Omental fat pad (tissue), 4 donors: ENCODE results near the gene ASMTL. TPM values are rescaled to one million over a fixed set of nuclear protein-coding genes. Genes with fewer than 3 reads are reported as not detected.
"Not testable (repeated sequence)": the region's sequence is repeated elsewhere in the genome, so short reads cannot be mapped to it uniquely, and the experiment has no call there.

Experiments
- ATAC-seq: fragments of 150-250 bp; one replicate; pipeline ENCODE4 v1.9.1; 2016; ENCODE audit warnings: mild to moderate bottlenecking, moderate library complexity; ENCODE audit not compliant: low FRiP score
- DNase-seq: peaks from one replicate; pipeline ENCODE4 v3.0.0-alpha.2; 2019; ENCODE audit warnings: low spot score
- CTCF ChIP-seq, 3 donors: fragments of 450-650 bp; IDR thresholded peaks; one replicate each; pipeline ENCODE4 v1.5.1; 2016 to 2017; ENCODE audit warnings: antibody characterized with exemption in 3 of 3, mild to moderate bottlenecking in 3 of 3, moderate library complexity in 2 of 3
- total RNA-seq, 4 donors: library from RNA; depleted of rRNA; stranded (reverse); fragments of >200 nt; gene quantifications; one replicate each; pipeline ENCODE4 v1.1.0, GENCODE V29; 2016

Gene ASMTL
- total RNA-seq, 4 donors from 2014 or later = 17.9 to 27.3 (median 21.8) TPM

GRCh38 chrX:1453395-1453783 is 680 bp upstream of the ASMTL start:
- DNase-seq (peak; percentile 42), ATAC-seq (peak; percentile 18)
- no peak for TF ChIP-seq CTCF (IDR thresholded peaks at IDR 0.05)

- TF ChIP-seq CTCF (IDR thresholded peaks at IDR 0.05) = no peak
- DNase-seq (no peak), ATAC-seq (no peak)
Measured at GRCh38 chrX:1451661-1452515, 821 bp downstream of the ASMTL start.

DNA sequence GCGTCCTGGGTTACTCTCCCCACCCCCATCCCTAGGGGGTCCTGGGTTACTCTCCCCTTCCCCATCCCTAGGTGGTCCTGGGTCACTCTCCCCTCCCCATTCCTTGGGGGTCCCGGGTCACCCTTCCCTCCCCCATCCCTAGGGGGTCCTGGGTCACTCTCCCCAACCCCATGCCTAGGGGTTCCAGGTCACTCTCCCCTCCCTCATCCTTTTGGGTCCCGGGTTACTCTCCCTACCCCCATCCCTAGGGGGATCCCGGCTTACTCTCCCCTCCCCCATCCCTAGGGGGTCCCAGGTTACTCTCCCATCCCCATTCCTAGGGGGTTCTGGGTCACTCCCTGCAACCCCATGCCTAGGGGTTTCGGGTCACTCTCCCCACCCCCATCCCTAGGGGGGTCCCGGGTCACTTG is 1.5 kb downstream of the ASMTL start:
- TF ChIP-seq CTCF (IDR thresholded peaks at IDR 0.05) = no peak
- no peak for DNase-seq
- ATAC-seq = no peak

- DNase-seq = no peak
- ATAC-seq = no peak
- no peak for TF ChIP-seq CTCF (IDR thresholded peaks at IDR 0.05)
Measured at GRCh38 chrX:1450361-1451161, 2.1 kb downstream of the ASMTL start.

DNA sequence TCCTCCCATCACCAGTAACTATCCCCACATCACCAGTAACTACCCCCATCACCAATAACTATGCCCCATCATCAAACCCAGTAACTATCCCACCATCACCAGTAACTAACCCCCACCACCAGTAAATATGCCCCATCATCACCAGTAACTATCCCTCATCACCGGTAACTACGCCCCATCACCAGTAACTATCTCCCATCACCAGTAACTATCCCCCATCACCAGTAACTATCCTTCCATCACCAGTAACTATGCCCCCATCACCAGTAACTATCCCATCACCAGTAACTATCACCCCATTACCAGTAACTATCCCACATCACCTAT is 2.9 kb downstream of the ASMTL start:
- ATAC-seq (no peak), DNase-seq (no peak)
- TF ChIP-seq CTCF (IDR thresholded peaks at IDR 0.05) = no peak

DNA sequence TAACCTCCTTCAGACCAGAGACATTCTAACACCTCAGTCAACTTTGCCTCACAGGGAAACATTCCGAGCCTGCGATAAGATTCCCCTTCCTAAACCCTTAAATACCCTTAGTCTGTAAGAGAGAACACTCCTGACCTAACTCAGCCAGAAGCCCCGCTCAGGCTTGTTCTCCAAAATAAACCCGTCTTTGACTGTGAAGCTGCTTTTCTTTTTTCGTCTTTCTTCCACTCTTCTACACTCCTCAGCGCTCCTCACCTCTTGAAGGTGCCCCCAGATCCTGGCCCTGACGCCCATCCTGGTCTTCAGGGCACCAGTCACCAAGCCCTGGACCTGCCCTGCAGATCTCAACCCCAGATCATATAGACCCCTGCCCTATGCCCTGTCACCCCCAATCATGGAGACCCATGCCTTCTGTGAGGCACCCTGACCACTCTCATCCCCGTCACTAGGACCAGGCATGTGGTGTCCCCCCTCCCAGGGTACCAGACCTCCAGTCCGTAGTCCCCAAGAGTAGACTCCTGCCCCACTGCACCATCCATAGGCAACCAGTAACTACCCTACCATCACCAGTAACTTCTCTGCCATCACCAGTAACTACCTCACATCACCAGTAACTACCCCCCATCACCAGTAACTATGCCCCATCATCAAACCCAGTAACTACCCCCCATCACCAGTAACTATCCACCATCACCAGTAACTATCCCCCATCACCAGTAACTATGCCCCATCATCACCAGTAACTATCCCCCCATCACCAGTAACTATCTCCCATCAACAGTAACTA is 3.5 kb downstream of the ASMTL start:
- no peak for ATAC-seq
- DNase-seq = no peak
- no peak for TF ChIP-seq CTCF (IDR thresholded peaks at IDR 0.05)

DNA sequence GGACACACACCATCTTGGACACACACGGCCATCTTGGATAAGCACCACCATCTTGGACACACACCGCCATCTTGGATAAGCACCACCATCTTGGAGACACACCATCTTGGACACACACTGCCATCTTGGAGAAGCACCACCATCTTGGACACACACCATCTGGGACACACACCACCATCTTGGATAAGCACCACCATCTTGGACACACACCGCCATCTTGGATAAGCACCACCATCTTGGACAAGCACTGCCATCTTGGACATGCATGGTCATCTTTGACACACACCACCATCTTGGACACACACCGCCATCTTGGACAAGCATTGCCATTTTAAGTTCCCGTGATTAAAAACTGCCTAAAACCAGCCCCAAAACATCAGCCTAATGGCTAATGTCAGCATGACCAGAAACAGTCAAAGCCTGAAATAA is 4.1 kb downstream of the ASMTL start:
- DNase-seq, ATAC-seq: not testable (repeated sequence)

DNA sequence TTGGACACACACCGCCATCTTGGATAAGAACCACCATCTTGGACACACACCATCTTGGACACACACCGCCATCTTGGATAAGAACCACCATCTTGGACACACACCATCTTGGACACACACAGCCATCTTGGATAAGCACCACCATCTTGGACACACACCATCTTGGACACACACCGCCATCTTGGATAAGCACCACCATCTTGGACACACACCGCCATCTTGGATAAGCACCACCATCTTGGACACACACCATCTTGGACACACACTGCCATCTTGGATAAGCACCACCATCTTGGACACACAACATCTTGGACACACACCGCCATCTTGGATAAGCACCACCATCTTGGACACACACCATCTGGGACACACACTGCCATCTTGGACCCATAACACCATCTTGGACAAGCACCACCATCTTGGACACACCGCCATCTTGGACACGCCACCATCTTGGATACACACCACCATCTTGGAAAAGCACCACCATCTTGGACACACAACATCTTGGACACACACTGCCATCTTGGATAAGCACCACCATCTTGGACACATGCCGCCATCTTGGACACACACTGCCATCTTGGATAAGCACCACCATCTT is 4.6 kb downstream of the ASMTL start:
- not testable (repeated sequence) for ATAC-seq, DNase-seq

DNA sequence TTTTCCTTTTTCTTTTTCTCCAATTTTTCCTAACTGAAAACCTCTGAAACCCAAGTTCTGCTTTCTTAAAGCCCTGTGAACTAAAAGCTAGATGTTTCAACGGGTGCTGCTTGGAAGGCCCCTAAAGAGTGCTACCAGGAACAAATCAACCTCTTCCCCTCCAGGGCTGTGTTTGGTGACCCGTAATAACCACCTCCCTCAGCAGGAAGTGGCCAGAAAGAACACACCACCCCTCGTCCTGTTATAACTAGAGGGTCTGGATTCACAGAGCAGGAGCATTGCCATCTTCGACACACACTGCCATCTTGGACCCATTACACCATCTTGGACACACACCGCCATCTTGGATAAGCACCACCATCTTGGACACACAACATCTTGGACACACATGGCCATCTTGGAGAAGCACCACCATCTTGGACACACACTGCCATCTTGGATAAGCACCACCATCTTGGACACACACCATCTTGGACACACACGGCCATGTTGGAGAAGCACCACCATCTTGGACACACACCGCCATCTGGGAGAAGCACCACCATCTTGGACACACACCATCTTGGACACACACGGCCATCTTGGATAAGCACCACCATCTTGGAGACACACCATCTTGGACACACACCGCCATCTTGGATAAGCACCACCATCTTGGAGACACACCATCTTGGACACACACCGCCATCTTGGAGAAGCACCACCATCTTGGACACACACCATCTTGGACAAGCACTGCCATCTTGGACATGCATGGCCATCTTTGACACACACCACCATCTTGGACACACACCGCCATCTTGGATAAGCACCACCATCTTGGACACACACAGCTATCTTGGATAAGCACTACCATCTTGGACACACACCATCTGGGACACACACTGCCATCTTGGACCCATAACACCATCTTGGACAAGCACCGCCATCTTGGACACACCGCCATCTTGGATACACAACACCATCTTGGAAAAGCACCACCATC is 5.4 kb downstream of the ASMTL start:
- not testable (repeated sequence) for ATAC-seq

More for the DNA sequence above, 5.4 kb downstream of the ASMTL start:
- not testable (repeated sequence) for DNase-seq
